Measurements from ENCODE around the gene PIAS1.
"Not testable (repeated sequence)": the region's sequence is repeated elsewhere in the genome, so short reads cannot be mapped to it uniquely, and the experiment has no call there.

PIAS1 gene

DNA sequence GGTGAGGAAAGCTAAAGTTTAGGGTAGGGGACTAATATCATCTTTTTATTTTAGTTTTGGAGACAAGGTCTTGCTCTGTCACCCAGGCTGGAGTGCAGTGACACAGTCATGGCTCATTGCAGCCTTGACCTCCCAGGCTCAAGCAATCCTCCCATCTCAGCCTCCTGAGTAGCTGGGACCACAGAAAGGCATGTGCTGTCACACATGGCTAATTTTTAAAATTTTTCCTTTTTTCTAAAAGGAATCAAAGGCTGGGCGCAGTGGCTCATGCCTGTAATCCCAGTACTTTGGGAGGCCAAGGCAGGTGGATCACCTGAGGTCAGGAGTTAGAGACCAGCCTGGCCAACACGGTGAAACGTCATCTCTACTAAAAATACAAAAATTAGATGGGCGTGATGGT, 171.3 kb downstream of the PIAS1 start:
- not testable (repeated sequence) for H3K27me3 ChIP-seq (ENCODE audit: insufficient read depth, poor library complexity, severe bottlenecking); H3K4me3 ChIP-seq (replicated peaks; ENCODE audit: insufficient read depth, low read length); DNase-seq (ENCODE audit: low read depth in 1 of 2, low spot score in 1 of 2); H3K27ac ChIP-seq (replicated peaks)

GRCh38 chr15:68227643-68228142, 173.6 kb downstream of the PIAS1 start:
- TF ChIP-seq SPI1 (IDR thresholded peaks at IDR 0.05; ENCODE audit: borderline replicate concordance, low read depth) (no peak), GABPA (IDR thresholded peaks at IDR 0.05; ENCODE audit: low read depth) (no peak), POLR2AphosphoS5 (IDR thresholded peaks at IDR 0.05; ENCODE audit: low read depth) (no peak), CTCF (IDR thresholded peaks at IDR 0.05; ENCODE audit: insufficient read depth, low read length) (no peak)
- TF ChIP-seq, protein P1, sequence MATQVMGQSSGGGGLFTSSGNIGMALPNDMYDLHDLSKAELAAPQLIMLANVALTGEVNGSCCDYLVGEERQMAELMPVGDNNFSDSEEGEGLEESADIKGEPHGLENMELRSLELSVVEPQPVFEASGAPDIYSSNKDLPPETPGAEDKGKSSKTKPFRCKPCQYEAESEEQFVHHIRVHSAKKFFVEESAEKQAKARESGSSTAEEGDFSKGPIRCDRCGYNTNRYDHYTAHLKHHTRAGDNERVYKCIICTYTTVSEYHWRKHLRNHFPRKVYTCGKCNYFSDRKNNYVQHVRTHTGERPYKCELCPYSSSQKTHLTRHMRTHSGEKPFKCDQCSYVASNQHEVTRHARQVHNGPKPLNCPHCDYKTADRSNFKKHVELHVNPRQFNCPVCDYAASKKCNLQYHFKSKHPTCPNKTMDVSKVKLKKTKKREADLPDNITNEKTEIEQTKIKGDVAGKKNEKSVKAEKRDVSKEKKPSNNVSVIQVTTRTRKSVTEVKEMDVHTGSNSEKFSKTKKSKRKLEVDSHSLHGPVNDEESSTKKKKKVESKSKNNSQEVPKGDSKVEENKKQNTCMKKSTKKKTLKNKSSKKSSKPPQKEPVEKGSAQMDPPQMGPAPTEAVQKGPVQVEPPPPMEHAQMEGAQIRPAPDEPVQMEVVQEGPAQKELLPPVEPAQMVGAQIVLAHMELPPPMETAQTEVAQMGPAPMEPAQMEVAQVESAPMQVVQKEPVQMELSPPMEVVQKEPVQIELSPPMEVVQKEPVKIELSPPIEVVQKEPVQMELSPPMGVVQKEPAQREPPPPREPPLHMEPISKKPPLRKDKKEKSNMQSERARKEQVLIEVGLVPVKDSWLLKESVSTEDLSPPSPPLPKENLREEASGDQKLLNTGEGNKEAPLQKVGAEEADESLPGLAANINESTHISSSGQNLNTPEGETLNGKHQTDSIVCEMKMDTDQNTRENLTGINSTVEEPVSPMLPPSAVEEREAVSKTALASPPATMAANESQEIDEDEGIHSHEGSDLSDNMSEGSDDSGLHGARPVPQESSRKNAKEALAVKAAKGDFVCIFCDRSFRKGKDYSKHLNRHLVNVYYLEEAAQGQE (IDR thresholded peaks at IDR 0.05; ENCODE audit: insufficient replicate concordance, low read depth) = no peak
- DNase-seq (ENCODE audit: low read depth in 1 of 2, low spot score in 1 of 2) = no peak
- Histone ChIP-seq H3K27me3 (ENCODE audit: insufficient read depth, poor library complexity, severe bottlenecking) (no peaks in the 10 kb centered on the region), H3K4me3 (replicated peaks; ENCODE audit: insufficient read depth, low read length) (peak overlapping the region; percentile 63), H3K27ac (replicated peaks) (peak overlapping the region; percentile 91)

GRCh38 chr15:68228143-68228970, 174.2 kb downstream of the PIAS1 start:
- H3K4me3 ChIP-seq (replicated peaks; ENCODE audit: insufficient read depth, low read length) = peak overlapping the region; percentile 63
- DNase-seq (ENCODE audit: low read depth in 1 of 2, low spot score in 1 of 2) = peak in 1 of 2 experiments; percentile 64
- no peak for TF ChIP-seq SPI1 (IDR thresholded peaks at IDR 0.05; ENCODE audit: borderline replicate concordance, low read depth)
- no peak for TF ChIP-seq POLR2AphosphoS5 (IDR thresholded peaks at IDR 0.05; ENCODE audit: low read depth)
- TF ChIP-seq GABPA (IDR thresholded peaks at IDR 0.05; ENCODE audit: low read depth) = no peak
- TF ChIP-seq, protein P1 (IDR thresholded peaks at IDR 0.05; ENCODE audit: insufficient replicate concordance, low read depth) = no peak
- TF ChIP-seq CTCF (IDR thresholded peaks at IDR 0.05; ENCODE audit: insufficient read depth, low read length) = no peak
- H3K27ac ChIP-seq (replicated peaks) = peak overlapping the region; percentile 91
- H3K27me3 ChIP-seq (ENCODE audit: insufficient read depth, poor library complexity, severe bottlenecking) = no peaks in the 10 kb centered on the region

GRCh38 chr15:68228971-68229385, 174.9 kb downstream of the PIAS1 start:
- Histone ChIP-seq H3K4me3 (replicated peaks; ENCODE audit: insufficient read depth, low read length) (peak overlapping the region; percentile 63), H3K27ac (replicated peaks) (peak overlapping the region; percentile 91), H3K27me3 (ENCODE audit: insufficient read depth, poor library complexity, severe bottlenecking) (no peaks in the 10 kb centered on the region)
- no peak for TF ChIP-seq POLR2AphosphoS5 (IDR thresholded peaks at IDR 0.05; ENCODE audit: low read depth)
- no peak for TF ChIP-seq GABPA (IDR thresholded peaks at IDR 0.05; ENCODE audit: low read depth)
- TF ChIP-seq CTCF (IDR thresholded peaks at IDR 0.05; ENCODE audit: insufficient read depth, low read length) = no peak
- TF ChIP-seq SPI1 (IDR thresholded peaks at IDR 0.05; ENCODE audit: borderline replicate concordance, low read depth) = no peak
- TF ChIP-seq, protein P1 (IDR thresholded peaks at IDR 0.05; ENCODE audit: insufficient replicate concordance, low read depth) = peak; percentile 9
- no peak for DNase-seq (ENCODE audit: low read depth in 1 of 2, low spot score in 1 of 2)
